ENCODE results near the gene NCR1.
"Not testable (repeated sequence)": the region's sequence is repeated elsewhere in the genome, so short reads cannot be mapped to it uniquely, and the experiment has no call there.

Gene NCR1

GRCh38 chr19:54916822-54917221 is 10.9 kb downstream of the NCR1 start:
- peak; percentile 3 for DNase-seq

DNA sequence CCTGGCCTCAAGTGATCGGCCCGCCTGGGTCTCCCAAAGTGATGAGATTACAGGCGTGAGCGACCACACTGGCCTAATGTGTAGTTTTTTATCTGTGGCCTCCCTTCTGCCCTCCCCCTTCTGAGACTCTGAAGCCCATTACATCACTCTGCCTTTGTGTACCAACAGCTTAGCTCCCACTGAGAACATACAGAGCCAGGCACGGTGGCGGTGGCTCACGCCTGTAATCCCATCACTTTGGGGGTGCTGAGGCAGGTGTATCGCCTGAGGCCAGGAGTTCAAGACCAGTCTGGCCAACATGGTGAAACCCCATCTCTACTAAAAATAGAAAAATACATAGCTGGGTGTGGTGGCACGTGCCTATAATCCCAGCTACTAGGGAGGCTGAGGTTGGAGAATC is 12.6 kb downstream of the NCR1 start:
- DNase-seq: no peak

DNA sequence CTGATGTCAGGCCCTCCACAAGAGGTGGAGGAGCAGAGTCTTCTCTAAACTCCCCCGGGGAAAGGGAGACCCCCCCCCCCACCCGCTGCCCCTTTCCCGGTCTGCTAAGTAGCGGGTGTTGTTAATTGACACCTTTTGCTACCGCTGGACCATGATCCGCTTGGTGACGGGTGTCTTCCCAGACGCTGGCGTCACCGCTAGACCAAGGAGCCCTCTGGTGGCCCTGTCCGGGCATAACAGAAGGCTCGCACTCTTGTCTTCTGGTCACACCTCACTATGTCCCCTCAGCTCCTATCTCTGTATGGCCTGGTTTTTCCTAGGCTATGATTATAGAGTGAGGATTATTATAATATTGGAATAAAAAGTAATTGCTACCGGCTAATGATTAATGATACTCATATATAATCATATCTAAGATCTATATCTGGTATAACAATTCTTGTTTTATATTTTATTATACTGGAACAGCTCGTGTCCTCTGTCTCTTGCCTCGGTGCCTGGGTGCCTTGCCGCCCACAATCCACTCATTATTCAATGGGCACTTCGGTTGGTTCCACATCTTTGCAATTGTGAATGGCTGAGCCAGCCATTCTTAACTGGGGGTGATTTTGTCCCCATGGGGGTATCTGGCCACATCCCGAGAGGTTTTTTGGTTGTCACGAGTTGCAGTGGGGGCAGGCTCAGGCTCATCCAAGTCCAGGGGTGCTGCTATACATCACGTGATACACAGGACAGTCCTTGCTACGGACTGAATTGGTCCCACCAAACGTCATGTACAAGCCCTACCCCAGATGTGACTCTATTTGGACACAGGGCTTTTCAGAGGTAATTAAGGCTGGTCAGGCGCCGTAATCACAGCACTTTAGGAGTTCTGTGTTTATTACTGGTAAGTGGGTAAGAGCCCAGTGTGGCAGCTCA is 14.0 kb downstream of the NCR1 start:
- not testable (repeated sequence) for DNase-seq

- no peak for DNase-seq
Measured at GRCh38 chr19:54921082-54921481, 15.1 kb downstream of the NCR1 start.

DNA sequence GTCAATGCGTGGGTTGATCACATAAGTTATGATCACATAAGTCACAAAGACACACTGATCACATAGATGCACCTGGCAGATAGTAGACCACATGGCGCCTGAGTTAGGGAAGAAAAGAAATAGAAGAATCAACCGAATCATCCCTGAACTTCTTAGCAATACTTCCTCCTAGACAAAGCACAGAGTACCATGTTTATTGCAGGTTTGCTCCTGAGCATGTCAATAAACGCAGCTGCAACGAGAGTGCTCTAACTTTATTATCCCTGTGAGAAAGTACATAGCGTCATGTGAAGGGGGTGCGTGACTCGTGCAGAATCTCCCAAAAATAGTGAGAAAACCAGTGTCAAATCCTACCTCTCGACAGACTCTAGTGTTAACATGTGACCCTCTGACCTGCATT is 17.3 kb downstream of the NCR1 start:
- DNase-seq: no peak

DNA sequence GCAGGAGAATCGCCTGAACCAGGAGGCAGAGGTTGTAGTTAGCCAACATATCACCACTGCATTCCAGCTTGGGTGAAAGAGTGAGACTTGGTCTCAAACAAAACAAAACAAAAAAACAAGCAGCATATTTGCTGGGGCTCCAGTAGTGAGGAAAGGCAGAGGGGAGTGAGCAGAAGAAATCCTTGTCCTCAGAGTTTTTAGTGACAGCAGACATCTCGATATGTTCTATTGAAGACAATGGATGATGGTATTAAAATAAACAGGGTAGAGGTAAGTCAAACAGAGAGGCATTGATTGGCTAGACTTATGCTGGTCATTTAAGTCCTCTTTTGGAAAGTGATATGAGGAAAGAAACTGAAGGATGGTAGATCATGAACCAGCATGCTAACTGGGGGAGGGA is 22.4 kb downstream of the NCR1 start:
- no peak for DNase-seq

DNA sequence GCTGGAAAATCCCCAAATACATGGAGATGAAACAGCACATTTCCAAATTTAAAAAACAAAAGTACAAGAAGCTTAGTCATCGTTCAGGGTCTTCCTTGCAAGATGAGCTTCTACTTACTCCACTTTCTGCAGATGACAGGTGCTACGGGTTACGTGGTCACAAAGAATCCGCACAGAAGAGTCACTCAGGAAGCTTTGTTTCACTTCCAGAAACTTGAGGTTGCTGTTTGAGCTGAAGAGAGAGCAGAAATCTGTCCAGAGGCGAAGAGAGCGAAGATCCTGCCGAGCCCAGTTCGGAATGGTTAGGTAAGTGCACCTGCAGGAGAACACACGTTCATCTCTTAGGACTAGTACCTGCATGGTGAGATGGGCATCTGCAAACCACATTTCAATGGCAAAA is 32.0 kb downstream of the NCR1 start:
- no peak for DNase-seq

DNA sequence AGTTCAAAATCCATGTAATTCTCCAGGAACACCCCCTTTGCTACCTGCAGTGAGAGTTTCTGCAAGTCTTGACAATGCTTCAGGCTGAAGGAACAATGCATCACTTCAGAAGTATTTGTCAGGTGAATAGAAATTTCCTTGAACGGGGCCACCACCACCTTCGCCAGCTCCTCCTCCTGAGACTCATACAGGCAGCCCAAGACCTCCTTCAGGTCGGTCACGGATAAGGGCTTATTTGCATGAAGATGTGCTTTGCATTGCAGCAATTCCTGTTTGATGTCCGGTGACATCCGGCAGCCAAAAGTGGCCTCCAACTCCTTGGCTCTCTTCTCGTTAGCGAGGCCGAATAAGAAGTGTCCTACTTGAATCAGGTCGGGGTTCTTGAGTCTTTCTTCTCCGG is 33.0 kb downstream of the NCR1 start:
- no peak for DNase-seq

GRCh38 chr19:54939538-54939937 is 33.6 kb downstream of the NCR1 start:
- DNase-seq: not testable (repeated sequence)

- not testable (repeated sequence) for DNase-seq
Measured at GRCh38 chr19:54943772-54944361, 37.9 kb downstream of the NCR1 start.

GRCh38 chr19:54947381-54947780 is 41.4 kb downstream of the NCR1 start, which contains the start of gene NLRP7:
Gene NLRP7, minus strand, starts transcription at chr19:54947530.
- no peak for DNase-seq

GRCh38 chr19:54949412-54949811 is 43.5 kb downstream of the NCR1 start:
- DNase-seq: no peak

DNA sequence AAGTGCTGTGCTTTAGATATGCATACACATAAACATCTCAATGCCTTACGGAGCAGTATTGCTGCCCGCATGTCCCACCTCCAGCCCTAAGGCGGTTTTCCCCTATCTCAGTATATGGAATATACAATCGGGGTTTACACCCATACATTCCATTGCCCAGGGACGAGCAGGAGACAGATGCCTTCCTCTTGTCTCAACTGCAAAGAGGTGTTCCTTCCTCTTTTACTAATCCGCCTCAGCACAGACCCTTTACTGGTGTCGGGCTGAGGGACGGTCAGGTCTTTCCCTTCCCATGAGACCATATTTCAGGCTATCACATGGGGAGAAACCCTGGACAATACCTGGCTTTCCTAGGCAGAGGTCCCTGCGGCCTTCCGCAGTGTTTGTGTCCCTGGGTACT is 44.6 kb downstream of the NCR1 start:
- not testable (repeated sequence) for DNase-seq

DNA sequence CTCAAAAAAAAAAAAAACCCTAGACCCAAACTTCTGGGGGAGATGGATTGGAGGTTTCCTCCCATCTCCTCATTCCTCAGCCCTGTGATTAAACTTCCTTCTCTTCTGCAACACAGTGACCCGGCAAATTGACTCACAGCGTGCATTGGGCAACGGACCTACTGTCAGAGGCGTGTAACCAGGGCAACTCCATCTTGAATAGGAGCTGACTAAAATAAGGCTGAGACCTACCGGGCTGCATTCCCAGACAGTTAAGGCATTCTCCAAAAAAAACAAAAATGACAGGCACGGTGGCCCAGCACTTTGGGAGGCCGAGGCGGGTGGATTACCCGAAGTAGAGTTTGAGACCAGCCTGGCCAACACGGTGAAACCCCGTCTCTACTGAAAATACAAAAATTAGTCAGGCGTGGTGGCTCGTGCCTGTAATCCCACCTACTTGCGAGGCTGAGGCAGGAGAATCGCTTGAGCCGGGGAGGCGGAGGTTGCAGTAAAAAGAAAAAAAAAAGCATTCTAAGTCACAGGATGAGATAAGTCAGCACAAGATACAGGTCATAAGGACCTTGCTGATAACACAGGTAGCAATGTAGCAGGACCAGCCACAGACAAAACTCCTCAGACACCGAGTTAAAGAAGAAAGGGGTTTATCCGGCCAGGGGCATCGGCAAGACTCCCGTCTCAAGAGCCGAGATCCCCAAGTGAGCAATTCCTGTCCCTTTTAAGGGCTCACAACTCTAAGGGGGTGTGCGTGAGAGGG is 46.8 kb downstream of the NCR1 start:
- DNase-seq: peak; percentile 69

DNA sequence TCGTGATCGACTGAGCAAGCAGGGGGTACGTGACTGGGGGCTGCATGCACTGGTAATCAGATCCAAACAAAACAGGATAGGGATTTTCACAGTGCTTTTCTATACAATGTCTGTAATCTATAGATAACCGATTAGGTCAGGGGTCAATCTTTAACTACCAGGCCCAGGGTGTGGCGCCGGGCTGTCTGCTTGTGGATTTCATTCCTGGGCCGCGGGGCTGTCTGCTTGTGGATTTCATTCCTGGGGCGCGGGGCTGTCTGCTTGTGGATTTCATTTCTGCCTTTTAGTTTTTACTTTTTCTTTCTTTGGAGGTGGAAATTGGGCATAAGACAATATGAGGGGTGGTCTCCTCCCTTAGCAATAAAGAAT is 47.4 kb downstream of the NCR1 start:
- DNase-seq: not testable (repeated sequence)

DNA sequence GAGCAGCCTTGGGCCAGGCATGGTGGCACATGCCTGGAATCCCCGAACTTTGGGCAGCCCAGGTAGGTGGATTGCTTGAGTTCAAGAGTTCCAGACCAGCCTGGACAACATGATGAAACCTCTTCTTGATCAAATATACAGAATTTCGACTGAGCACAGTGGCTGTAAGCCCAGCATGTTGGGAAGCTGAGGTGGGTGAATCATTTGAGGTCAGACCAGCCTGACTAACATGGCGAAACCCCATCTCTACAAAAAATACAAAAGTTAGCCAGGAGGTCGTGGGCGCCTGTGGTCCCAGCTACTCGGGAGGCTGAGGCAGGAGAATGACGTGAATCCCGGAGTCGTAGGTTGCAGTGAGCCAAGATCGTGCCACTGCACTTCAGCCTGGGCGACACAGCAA is 49.4 kb downstream of the NCR1 start:
- DNase-seq: no peak

GRCh38 chr19:54959840-54960239 is 53.9 kb downstream of the NCR1 start:
- no peak for DNase-seq
